Measurements from ENCODE around the gene CENPB. TPM values are rescaled to one million over a fixed set of nuclear protein-coding genes. Genes with fewer than 3 reads are reported as not detected.

CENPB gene
- polyA plus RNA-seq, 4 donors, result 34.0 to 47.8 (median 42.3) TPM

DNA sequence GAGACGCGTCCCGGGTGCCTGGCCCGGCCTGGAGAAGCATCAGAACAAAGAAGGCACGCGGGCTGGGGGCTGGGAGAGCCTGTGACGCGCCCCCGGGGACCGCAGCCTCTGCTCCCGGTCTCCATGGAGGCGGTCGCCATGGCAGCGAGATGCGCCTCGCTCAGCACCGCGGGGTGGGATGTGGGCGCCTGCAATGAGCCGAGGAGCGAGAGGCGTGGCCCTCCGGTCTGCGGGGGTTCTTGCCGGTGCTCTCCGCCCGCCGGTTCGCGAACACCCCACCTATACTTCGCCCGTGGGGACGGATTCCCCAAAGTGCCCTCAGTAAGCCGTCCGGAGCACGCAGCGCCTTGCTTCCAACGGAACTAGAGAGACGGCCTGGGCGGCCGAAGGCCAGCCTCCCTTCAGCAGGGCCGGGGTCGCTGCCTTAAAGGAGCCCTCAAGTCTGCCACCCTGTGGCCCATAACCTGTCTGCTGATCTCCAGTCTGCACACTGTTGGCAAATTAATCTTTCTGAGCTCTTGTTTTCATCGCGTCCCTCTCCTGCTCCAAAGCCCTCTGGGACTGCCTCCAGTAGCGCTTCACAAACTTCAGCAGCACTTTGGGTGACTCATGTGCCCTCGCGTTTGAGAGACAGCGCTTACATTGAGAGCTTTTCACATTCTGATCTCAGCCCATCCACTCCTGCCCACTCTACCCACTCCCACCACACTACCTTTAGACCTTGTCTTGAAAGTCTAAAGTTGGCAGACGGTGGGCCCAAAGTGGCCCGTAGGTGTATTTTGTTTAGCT lies 18.0 kb downstream of the CENPB start:
- DNase-seq (ENCODE audit: low read depth in 4 of 4, low spot score in 3 of 4), result peak in 1 of 4 donors; percentile 54

DNA sequence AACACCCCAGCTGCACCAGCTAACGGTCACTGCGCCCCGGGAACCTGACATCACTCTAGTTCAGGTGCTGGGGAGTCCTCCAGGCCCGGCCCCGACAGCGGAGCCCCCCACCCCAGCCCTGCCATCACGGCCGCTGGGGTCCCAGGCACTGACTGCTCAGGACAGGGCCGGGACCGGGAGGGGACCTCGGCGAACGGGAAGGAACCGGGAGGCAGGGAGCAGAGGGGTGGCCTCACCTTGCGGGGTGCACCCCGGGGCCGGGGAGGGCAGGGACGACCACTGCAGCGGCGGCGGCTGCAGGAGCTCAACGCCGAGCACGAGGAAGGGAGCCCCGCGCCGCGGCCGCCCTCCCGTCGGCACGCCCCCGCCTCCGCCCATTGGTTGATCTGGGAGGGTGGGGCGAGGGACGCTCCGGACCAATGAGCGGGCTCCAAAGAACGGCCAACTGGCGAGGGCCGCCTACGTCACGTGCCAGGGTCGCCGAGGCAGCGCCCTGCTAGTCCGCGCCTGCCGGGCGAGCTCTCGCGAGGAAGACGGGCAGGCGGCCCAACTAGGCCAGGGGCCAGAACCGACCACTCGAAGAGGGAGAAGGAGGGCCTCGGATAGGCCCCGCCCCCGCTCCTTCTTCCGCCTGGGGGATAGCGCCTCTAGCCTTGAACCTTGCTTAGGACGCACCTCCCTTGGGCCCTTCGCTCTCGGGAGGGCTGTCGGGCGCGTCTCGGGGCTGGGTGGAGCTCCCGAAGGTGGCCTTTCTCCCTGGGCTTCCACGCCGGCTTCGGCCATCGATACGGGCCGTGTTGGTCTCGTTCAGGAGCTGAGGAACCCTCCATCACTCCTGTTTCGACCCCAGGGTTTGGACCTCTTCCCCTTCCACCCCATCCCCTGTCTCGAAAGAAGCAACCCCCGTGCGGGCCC lies 18.9 kb downstream of the CENPB start, which contains the start of gene ADISSP:
ADISSP (minus strand) TSS at position 327 of the 915 bp plus-strand sequence. CDS start 7,653 bp downstream, outside the sequence.
- DNase-seq (ENCODE audit: low read depth in 4 of 4, low spot score in 3 of 4), result peak; percentile 92 to 96 (median 94)

DNA sequence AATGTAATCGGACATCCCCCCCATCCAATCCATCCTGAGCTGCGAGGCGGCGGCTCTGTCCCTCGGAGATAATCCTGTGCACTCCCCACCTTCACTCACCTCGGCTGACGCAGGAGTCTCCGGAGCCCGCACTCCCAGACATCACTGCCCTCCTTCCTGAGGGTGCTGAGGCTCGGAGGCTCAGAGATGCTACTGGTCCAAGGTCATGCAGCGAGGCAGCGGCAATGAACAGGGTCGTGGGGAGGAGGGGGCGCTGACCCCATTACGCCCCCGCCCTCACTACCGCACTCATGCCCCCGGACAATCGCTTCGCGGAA lies 19.5 kb downstream of the CENPB start:
- no peak for DNase-seq (ENCODE audit: low read depth in 4 of 4, low spot score in 3 of 4)

DNA sequence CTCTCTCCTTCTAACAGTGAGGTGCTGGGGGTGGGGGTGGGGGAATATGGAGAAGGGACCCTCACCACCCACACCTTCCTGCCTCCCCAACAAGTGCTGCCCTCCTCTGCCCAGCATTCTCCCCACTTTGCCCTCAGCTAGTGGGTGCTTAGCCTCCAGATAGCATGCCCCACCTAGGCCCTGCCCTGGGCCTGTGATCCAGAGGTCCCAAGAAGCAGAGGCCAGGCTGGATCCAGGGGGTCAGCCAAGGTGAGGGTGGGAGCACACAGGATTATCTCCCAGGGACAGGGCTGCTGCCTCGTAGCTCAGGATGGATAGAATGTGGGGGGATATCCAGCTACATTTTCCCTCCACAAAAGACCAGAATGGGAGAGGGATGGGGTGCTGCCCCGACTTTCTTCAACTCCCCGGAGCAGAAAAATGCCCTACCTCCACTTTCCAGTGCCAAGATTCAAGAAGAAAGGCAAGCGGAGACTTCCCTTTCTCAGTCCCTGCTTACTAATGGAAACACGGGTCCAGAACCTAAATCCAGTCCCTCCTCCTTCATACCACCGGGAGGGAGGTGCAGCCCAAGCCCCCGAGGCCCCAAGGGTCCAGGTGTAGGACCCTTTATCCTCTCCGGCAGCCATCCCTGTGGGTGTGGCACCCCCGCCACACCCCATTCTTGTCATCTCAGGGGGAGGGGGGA lies 20.0 kb downstream of the CENPB start:
- no peak for DNase-seq (ENCODE audit: low read depth in 4 of 4, low spot score in 3 of 4)

DNA sequence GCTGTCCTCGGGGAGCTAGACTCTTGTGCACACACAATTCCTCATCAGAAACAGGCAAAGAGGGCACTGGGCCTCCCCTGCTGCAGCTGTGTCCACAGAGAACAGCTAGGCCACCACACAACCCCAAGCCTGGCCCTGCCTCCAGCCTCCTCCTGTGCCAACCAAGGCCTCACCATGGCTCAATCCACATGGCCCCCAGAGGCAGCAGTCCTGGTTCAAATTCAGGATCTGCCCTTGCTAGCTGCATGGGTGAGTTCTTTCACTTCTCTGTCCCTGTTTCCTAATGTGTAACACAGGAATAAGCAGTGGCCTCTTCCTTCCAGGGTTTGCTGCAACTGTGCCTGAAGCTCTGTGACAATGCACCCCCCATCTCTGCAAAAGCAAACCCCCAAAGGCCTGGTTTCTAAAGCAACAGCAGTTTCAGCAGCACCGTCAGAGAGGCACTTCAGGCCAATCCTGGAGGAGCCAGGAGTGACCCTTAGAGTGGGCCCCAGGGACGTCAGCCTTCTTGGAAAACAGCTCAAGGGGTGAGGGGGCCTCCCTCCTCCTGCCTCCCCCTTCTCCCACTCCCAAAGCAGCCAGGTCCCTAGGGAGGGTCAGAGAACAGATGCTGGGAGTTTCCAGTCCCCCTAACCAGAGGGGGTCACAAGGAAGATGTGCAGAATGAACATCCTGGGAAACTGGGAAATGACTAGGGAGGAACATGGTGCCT lies 21.2 kb downstream of the CENPB start:
- DNase-seq (ENCODE audit: low read depth in 4 of 4, low spot score in 3 of 4), result no peak

DNA sequence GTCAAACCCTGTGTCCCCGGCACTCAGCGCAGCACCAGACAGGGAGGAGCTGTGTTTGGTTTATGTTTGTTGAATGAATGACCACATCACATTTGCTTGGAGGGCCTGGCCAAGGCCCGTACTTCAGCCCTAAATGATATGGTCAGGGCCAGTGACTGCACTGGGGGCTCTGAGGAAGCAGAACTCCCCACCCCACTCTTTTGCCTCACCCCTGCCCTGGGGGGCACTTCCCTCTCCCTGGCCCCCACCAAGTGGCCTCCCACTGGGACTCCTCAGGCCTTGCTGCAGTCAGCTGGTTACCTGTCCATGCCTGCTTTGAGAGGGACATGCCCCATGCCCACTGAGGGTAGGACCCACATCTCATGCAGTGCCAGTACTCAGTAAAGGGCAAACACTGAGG lies 21.9 kb downstream of the CENPB start:
- no peak for DNase-seq (ENCODE audit: low read depth in 4 of 4, low spot score in 3 of 4)

DNA sequence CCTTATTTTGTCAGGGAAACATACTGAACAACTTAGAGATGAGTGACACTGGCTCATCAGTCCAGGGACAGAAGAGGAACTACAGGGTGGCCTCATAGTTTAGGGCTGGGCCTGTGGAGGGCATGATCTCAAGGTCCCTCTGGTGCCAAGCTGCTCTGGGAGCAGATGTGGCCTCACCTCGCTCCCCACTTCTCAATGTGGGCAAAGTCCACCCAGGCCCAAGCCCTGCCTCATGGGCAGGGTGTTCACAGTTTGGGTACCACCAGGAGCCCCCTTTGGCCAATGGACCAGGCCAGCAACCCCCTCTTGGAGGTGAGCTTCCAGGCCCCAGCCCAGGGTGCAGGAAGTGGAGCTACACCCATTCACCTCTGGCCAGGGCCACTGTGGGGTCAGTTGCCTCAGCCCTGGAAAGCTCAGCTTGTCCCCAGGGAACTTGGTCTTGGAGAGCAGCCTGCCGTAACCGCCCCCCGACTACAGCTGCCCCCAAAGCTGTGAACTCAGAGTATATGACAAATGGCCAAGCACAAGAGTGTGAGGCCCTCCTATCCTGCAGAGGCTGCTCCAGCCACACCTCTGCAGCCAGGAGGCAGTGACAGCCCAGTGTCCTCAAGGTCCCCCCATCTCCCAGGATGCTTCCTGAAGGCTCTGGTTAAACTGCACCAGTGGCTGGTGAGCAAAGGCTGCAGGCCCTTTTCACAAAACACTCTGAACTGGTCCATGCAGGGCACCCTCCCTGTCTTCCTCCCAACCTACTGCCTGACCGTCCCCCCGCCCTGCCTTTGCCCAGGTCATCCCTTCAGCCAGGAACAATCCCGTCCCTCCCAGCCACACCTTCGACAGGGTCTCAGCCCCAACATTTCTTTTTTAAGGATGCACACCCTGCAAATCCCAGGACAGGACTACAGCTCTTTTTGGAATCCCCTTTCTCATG lies 22.6 kb downstream of the CENPB start:
- no peak for DNase-seq (ENCODE audit: low read depth in 4 of 4, low spot score in 3 of 4)

DNA sequence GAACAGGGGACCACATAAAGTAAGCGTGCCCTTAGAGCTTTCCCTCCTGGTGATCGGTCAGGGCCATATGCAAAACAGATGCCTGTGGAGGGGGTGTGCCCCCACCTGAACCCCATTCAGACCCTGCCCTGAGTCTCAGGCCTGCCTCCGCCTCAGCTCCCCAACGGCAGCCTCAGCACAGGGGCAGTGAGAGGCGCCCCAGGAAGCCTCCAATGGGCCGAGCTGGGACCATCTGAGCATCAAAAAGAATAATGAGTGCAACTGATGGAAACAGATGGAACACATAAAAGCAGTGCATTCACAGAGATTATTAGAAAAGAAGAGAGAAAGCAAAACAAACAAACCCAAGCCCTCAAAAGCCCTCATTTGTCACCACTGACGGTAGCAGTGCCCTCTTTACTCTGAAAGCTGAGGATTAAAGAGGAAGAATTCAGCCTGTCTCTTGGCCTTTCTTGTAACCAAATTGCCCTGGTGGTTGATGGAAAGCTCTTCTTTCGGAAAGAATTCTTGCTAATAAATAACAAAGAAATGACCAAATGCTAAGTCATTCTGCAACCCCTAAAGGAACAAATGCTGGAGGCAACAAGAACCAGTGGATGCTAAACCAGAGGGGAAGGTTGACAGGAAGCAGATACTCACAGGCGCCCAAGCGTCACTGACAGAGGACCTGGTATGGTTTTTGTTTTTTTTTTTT lies 25.7 kb downstream of the CENPB start:
- no peak for DNase-seq (ENCODE audit: low read depth in 4 of 4, low spot score in 3 of 4)

DNA sequence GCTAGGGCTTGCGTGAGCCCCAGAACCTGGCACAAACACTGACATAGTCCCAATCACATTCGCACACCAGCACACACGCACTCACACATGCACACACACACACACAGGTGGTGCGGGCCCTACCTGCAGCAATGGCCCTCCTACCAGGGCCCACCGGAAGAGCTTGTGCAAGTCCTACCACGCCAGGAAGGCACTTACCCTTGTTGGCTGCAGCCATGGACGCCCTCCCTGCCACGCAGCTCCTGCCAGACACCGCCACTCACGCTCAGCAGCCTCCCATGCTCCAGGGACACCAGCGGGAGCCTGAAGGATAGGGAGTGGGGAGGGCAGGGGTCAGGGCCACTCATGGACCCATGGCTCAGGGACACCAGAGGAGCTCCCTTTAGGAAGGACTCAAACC lies 26.7 kb downstream of the CENPB start:
- no peak for DNase-seq (ENCODE audit: low read depth in 4 of 4, low spot score in 3 of 4)

DNA sequence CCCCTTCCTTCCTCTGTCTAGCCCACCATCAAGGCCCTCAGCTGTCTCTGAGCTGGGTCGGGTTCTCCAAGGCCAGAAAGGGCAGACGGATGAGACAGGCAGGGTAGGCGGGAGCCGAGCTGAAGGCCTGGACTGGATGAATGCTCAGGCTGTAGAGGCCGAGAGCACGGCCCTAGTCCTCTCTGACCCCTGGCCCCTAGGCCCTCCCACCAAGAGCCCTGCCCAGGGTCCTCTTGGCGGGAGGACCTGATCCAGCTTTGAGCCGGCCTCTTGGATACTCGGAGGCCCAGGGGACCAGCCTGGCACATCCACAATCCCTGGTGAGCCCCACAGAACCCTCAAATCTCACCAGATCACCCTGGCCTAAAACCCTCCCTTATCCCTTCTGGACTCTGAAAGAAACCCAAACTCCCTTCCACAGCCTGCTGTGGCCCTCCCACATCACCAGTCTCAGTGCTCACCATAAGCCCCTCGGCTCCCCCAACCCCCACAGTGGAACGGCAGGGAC lies 27.2 kb downstream of the CENPB start:
- no peak for DNase-seq (ENCODE audit: low read depth in 4 of 4, low spot score in 3 of 4)

DNA sequence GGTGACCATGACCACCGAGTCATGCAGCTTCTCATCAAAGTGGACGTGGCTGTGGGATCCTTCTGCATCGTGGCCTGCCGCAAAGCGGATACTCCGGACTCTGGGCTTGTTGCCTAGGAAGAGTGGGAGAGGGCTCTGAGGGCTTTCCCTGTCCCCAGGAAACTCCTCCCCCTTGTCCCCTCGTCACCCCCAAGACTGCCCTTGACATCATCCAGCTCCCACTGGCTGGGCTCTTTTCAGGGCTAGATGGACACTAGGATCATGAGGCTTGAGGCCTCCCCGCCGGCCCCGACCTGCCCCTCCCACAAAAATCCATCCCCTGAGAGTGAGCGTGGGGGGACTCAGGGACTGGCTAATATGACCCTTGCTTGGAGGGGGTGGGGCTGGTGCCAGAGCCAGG lies 28.0 kb downstream of the CENPB start:
- no peak for DNase-seq (ENCODE audit: low read depth in 4 of 4, low spot score in 3 of 4)

DNA sequence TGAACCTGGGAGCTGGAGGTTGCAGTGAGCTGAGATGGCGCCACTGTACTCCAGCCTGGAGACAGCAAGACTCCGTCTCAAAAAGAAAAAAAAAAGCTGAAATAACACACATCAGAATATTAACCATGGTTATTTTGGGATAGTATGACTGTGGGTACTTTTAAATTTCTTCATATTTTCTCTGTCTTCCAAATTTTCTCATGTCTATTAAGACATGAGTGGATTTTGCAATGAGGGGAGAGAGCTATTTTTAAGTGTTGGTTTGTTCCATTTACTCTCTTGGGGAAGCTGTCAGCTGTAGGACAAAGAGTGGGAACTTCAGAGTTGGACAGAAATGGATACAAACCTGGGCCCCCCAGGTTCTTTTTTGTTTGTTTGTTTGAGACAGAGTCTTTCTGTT lies 29.3 kb downstream of the CENPB start:
- no peak for DNase-seq (ENCODE audit: low read depth in 4 of 4, low spot score in 3 of 4)

DNA sequence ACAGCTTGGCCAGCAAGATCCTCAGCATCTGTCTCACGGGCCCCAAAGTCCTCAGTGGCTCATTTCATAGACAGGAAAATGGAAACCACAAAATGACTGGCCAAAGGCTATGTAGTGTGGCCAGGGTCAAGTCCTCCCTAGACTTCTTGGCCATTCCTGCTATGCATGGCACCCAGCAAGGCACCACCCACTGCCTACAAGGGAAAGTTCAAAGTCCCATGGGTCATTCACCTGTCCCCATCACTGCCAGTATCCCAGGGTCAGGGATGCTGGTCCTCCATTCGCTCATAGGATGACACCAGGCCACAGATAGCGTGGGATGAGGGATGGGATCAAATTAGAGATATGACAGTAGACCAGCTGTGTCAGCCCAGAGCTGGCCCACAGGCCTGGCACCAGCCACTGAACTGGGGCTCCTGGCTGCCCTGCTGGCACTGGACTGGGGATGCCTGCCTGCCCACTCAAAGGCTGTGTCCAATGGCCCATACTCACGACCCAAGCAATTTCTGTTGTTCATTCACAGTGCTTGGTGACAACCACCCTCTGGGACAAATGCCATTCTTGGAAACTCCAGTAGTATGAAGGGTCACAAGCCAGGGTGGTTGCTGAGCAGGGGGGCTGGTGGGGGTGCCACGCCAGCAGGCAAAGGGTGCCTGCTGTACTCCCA lies 30.6 kb downstream of the CENPB start:
- DNase-seq (ENCODE audit: low read depth in 4 of 4, low spot score in 3 of 4), result no peak

DNA sequence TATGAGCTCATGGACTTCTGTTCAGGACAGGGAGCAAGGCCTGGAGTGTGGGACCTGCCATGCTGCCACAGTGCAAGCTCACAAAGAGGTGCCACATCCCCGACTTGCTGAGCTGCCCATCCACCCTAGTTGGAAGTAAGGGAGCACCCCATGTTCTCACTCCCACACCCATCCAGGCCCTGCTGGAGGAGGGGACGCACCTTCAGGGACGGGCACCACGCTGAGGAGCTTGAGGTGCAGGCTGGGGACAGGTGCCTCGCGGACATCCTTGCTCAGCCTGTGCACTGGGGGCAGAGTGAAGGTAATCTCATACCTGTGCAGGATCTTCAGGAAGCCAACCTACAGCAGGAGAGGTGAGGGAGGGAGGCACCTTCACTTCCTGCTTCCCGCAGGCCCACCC lies 31.3 kb downstream of the CENPB start:
- no peak for DNase-seq (ENCODE audit: low read depth in 4 of 4, low spot score in 3 of 4)

DNA sequence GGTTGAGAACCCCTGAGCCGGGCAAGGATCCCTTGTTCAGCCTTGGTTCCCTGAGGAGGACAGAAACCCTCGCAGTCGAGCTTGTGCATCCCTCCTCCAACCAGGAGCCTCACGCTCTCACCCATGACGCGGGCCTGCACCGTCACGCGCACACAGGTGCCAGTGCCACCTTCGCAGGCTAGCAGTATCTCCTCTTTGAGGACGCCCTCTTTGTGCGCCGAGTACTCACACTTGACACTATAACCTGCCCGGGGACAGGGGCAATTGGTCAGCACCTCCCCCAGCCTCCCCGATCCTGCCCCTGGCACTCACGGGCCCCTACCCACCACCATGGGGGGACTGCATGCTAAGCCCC lies 32.3 kb downstream of the CENPB start:
- DNase-seq (ENCODE audit: low read depth in 4 of 4, low spot score in 3 of 4), result no peak

DNA sequence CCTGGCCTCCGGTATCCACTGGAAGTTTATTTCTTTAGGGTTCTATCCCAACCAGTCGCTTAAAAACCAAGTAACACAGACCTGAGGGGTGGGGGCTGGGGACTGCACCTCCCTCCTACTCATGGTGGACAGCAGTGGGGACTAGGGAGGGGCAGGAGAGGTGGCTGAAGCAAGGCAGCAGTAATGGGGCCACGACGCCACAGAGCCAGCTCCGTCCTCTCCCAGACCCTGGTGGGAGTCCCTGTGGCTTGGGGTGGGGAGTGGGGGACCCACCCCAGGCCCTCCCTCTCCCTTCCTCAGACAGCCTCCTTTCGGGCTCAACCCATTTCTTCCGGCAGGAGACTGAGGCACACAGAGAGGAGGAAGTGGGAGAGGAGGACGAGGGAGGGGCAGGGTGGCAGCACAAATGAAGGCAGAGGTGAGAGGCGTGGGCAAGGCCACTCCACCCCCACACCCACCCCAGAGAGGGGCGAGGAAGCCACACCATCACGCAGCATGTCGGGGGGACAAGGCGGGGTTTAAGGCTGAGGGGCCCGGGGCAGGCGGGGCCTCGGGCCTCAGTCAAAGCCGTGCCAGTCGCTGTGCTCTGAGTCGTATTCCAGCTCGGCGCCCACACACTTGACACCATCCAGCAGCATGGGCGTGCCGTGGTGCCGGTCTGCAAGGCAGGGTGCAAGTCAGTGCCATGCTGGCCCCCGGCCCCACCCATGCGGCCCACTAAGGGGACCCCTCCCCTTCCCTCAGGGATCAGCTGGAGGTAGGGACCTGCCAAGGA lies 32.9 kb downstream of the CENPB start:
- no peak for DNase-seq (ENCODE audit: low read depth in 4 of 4, low spot score in 3 of 4)

DNA sequence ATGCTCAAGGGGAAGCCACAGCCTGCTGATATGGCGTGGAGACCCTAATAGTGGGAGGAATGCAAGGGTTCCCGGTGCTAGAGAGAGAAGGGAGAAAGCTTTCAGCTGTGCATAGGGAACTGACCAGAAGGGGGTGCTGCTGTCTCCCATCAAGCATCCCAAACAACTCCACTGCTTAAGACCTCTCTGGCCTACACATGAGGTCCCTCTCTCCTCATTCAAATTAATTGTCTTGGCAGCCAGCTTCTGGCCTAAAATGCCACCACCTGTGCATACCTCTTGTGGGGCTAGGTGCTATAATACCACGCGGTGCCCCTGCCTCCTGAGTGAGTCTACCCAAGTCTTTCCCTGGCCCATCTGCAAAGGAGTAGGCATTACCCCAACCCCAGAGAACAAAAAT lies 33.4 kb downstream of the CENPB start:
- DNase-seq (ENCODE audit: low read depth in 4 of 4, low spot score in 3 of 4), result no peak

DNA sequence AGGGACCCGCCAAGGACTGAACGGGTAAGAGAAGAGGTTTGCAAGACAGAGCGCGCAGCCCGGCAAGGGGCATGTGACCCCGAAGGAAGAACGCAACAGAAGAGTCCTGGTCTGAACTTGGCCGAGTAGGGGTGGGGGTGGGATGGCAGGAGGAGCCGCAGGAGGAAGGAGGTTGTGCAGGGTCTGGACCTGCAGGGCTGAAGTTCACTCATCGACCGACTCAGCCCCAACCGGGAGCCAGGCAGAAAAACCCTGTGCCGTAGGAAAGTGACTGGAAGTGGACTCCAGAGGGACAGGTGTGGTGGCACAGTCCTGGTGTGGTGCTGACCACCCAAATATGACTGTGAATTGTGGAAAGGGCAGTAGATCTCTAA lies 34.2 kb downstream of the CENPB start:
- DNase-seq (ENCODE audit: low read depth in 4 of 4, low spot score in 3 of 4), result no peak
